ENCODE results near the gene PRPF40B. TPM values are rescaled to one million over a fixed set of nuclear protein-coding genes. Genes with fewer than 3 reads are reported as not detected.

Gene PRPF40B
- total RNA-seq, 1 donor from 2014 or later, result 19.9 TPM

GRCh38 chr12:49652921-49653520 lies 29.7 kb downstream of the PRPF40B start:
- intact Hi-C loops (cut with DNase I), result no loop called here
- no peak for ATAC-seq
- H3K9me3 ChIP-seq, result no peaks in the 10 kb centered on the region
- no peak for TF ChIP-seq CTCF (IDR thresholded peaks at IDR 0.05)
- peaks cover 76% of the 10 kb centered on the region for H3K36me3 ChIP-seq
- DNase-seq, result peak; percentile 20
- no peaks in the 10 kb centered on the region for H3K27me3 ChIP-seq
- H3K27ac ChIP-seq, result no peak overlapping the region
- peaks cover 18% of the 10 kb centered on the region for H3K4me1 ChIP-seq
- H3K4me3 ChIP-seq, result no peak overlapping the region

GRCh38 chr12:49654715-49655114 lies 31.4 kb downstream of the PRPF40B start:
- Histone ChIP-seq H3K36me3 (peaks cover 64% of the 10 kb centered on the region), H3K27ac (no peak overlapping the region), H3K4me3 (no peak overlapping the region), H3K9me3 (no peaks in the 10 kb centered on the region), H3K27me3 (no peaks in the 10 kb centered on the region), H3K4me1 (peaks cover 4% of the 10 kb centered on the region)
- no peak for TF ChIP-seq CTCF (IDR thresholded peaks at IDR 0.05)
- no peak for DNase-seq
- no peak for ATAC-seq
- intact Hi-C loops (cut with DNase I), result no loop called here

GRCh38 chr12:49655595-49656236 lies 32.4 kb downstream of the PRPF40B start:
- Histone ChIP-seq H3K36me3 (peaks cover 57% of the 10 kb centered on the region), H3K4me1 (peaks cover 4% of the 10 kb centered on the region), H3K27ac (no peak overlapping the region), H3K27me3 (no peaks in the 10 kb centered on the region), H3K9me3 (no peaks in the 10 kb centered on the region), H3K4me3 (no peak overlapping the region)
- DNase-seq, result no peak
- peak; percentile 23 for ATAC-seq
- no peak for TF ChIP-seq CTCF (IDR thresholded peaks at IDR 0.05)
- intact Hi-C loops (cut with DNase I), result no loop called here

GRCh38 chr12:49658276-49658675 lies 34.9 kb downstream of the PRPF40B start:
- no peaks in the 10 kb centered on the region for H3K9me3 ChIP-seq
- H3K4me1 ChIP-seq, result peaks cover 27% of the 10 kb centered on the region
- H3K36me3 ChIP-seq, result peaks cover 39% of the 10 kb centered on the region
- no peaks in the 10 kb centered on the region for H3K27me3 ChIP-seq
- DNase-seq (no peak), ATAC-seq (no peak)
- H3K27ac ChIP-seq, result no peak overlapping the region
- TF ChIP-seq CTCF (IDR thresholded peaks at IDR 0.05), result no peak
- intact Hi-C loops (cut with DNase I), result no loop called here
- H3K4me3 ChIP-seq, result no peak overlapping the region

GRCh38 chr12:49659753-49660152 lies 36.4 kb downstream of the PRPF40B start:
- no peak for TF ChIP-seq CTCF (IDR thresholded peaks at IDR 0.05)
- ATAC-seq (no peak), DNase-seq (no peak)
- peaks cover 42% of the 10 kb centered on the region for H3K4me1 ChIP-seq
- H3K4me3 ChIP-seq, result no peak overlapping the region
- no peak overlapping the region for H3K27ac ChIP-seq
- no peaks in the 10 kb centered on the region for H3K27me3 ChIP-seq
- H3K9me3 ChIP-seq, result no peaks in the 10 kb centered on the region
- peaks cover 25% of the 10 kb centered on the region for H3K36me3 ChIP-seq
- intact Hi-C loops (cut with DNase I), result no loop called here
